DND-41 (cell line): ENCODE measurements around the gene SPEM1.

Experiments
- EZH2 ChIP-seq: IDR thresholded peaks from 3 replicates; pipeline ENCODE4 v1.6.1; 2012; ENCODE audit warnings: borderline replicate concordance, low read depth, mild to moderate bottlenecking, moderate library complexity, low read length, inconsistent platforms; ENCODE audit not compliant: severe bottlenecking
- TF ChIP-seq, protein P1 (sequence below): IDR thresholded peaks from 2 replicates; pipeline ENCODE4 v1.5.1; 2012; ENCODE audit warnings: borderline replicate concordance, low read length, moderate library complexity, mild to moderate bottlenecking; ENCODE audit not compliant: poor library complexity, severe bottlenecking; ENCODE audit errors: extremely low read depth

DNA sequence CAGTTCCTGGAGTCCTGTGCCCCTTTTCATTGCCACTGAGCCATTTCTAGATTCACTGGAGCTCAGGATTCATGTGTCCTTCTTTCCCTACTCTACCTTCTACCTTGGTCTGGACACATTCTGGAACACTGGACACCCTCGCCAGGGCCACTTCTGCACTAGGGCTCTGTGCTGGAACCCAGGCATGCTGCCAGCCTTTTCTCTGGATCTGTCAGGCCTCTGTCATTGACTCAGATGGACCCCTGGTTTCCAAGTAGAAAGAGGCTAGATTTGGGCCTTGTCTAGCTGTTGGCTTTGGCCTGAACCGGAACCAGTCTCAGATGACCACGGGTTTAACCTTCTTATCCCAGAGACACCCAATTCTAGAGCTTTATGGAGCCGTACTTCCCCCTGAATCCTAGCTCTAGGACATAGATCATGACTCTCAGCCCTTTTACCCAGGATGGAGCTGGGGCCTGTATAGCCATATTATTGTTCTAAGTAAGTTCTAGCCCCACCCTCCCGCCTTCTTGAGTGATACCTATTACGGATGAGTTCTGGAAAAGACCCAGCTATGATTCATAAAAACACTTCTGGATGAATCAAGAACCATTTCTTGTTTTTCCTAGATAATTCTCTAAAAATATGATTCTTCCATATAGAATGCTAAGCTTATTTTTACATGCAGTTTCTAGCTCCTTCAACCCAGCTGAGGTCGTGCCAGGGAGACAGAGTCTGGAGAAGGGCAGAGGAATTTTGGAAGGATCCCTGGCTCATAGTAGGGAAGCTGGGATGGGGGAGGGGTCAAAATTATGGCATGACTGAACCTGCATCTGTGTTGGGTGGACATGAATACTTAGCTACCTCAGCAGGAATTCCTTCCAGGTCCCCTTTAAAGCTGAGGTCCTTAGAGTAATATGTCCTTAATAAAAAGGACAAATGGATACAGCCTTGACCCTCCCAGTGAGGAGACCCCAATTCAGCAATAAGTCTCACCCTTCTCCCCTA lies 23.7 kb downstream of the SPEM1 start:
- TF ChIP-seq, protein P1, sequence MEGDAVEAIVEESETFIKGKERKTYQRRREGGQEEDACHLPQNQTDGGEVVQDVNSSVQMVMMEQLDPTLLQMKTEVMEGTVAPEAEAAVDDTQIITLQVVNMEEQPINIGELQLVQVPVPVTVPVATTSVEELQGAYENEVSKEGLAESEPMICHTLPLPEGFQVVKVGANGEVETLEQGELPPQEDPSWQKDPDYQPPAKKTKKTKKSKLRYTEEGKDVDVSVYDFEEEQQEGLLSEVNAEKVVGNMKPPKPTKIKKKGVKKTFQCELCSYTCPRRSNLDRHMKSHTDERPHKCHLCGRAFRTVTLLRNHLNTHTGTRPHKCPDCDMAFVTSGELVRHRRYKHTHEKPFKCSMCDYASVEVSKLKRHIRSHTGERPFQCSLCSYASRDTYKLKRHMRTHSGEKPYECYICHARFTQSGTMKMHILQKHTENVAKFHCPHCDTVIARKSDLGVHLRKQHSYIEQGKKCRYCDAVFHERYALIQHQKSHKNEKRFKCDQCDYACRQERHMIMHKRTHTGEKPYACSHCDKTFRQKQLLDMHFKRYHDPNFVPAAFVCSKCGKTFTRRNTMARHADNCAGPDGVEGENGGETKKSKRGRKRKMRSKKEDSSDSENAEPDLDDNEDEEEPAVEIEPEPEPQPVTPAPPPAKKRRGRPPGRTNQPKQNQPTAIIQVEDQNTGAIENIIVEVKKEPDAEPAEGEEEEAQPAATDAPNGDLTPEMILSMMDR, result no peak
- TF ChIP-seq EZH2, result no peak
